NCI-H748 treated with DMSO at 0.1 percent for 48 hours (cell line): ENCODE results near the gene CHID1.

Experiments
- DNase-seq: peaks from one replicate; lab custom pipeline; 2025; lab: John Stamatoyannopoulos, UW

Gene CHID1

DNA sequence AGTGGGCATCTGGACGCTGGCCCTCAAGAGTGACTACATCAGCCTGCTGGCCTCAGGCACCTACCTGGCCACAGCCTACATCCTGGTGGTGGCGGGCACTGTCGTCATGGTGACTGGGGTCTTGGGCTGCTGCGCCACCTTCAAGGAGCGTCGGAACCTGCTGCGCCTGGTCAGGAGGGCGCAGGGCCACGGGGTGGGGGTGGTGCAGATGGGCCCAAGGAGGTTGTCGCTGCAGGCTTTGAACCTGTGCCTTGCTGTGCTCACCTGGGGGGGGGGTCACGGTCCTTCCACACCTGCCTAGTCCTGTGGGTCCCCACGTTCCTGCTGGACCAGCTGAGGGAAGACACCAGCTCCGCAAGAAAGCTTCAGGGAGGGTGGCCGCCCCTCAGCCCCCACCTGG lies 74.3 kb downstream of the CHID1 start:
- no peak for DNase-seq

GRCh38 chr11:834371-835316 lies 76.0 kb downstream of the CHID1 start:
- DNase-seq: no peak

DNA sequence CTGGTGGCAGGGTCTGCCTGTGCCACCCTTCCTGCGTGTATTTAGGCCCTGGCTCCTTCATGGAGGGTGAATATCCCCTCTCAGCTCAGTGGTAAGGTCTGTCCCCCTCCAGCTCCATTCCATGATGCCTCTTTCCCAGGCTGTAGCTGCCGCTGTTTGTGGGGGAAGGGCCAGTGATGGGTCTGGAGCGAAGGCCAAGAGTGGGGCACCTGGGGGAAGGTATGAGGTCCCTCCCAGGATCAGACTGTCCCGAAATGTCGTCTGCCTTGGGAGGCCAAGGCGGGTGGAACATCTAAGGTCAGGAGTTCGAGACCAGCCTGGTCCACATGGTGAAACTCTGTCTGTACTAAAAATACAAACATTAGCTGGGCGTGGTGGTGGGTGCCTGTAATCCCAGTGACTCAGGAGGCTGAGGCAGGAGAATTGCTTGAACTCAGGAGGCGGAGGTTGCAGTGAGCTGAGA lies 76.7 kb downstream of the CHID1 start:
- DNase-seq: no peak

DNA sequence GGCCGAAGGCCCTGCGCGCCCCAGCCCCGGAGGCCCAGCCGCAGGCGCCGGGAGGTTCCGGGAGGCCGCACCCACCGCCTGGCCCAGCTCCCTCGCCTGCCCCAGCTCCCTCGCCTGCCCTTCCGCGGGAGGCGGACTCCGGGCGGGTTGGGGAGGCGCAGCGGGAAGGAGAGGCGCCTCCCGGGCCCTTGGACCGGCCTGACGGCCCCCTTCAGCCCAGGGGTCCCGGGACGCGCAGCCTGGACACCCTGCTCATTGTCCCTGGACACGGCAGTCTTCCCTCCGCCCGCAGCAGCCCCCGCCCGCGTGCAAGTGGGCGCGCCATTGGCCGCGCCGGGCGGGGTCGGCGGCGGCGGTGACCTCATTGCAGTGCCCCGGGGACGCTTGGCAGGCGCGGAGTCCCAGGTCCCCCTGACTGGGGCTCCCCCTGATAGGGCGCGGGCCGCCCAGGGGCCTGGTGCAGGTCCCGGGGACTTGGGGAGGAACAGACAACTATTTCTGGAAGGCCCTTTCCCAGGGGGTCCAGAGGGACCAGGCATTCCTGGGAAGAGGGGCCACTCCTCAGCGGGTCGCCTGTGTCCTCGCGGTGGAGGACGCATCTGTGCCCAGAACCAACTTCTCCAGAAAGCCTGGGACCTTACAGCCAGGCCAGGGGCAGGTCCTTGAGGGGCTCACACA lies 77.4 kb downstream of the CHID1 start:
- DNase-seq: no peak

GRCh38 chr11:832529-833113 lies 78.0 kb downstream of the CHID1 start, which contains the start of gene CD151:
TSS of gene CD151 (plus strand) at chr11:832952. CDS start at chr11:836070, 3,118 bp downstream.
- peak; percentile 22 for DNase-seq

DNA sequence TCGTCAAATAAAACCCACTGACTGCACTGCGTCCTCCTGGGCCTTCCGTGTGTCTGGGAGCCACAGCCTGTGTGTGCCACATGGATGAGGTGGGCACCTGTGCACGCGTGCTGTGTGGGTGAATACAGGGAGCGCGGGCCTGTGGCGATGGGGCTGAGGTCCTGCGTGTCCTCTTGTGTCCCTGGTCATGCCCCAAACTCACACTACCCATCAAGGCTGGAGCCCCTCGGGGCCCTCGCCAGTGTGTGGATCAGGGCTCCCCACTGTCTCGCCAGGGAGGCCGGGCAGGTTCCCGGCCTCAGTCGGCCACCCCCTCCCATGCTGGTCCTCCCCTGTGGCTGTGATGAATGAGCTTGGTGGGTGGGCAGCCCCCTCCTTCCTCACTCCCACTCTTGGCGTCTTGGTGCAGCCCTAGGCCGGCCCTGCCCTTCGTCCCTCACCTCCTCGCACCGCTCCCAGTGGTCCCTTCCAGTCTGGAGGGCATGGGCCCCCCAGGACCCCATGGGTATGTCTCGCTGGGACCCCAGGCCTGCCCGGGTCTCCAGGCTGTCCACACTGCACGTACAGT lies 78.6 kb downstream of the CHID1 start:
- DNase-seq: no peak

GRCh38 chr11:831118-831864 lies 79.3 kb downstream of the CHID1 start:
- no peak for DNase-seq

DNA sequence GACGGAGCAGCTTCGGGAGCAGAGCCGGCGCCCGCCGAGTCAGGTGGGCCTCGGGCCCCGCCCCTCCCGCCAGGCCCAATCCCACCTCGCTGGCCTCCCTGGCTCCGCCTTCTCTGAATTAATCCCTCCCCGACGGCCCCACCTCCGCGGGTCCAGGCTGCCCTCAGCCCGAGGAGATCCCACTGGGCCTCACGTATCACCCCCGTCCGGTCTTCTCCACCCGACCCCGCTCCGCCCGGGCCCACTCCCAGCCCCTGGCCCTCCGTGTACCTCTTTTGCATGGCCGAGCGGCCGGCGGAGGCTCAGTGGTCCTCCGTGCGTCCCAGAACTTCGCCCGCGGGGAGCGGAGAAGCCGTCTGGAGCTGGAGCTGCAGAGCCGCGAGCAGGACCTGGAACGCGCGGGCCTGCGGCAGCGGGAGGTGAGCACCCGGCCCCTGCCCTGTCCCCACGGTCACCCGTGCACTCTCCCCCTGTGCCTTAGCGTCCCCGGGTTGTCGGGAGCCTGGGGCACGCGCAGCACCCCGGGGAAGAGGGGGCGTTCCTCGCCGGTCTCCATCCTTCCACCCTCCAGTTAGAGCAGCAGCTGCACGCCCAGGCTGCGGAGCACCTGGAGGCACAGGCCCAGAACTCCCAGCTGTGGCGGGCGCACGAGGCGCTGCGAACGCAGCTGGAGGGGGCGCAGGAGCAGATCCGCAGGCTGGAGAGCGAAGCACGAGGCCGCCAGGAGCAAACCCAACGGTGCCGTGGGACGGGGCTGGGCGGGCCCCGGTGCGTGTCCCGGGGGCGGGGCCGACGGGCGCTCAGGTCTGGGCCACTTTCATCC lies 80.1 kb downstream of the CHID1 start:
- DNase-seq: peak; percentile 83

DNA sequence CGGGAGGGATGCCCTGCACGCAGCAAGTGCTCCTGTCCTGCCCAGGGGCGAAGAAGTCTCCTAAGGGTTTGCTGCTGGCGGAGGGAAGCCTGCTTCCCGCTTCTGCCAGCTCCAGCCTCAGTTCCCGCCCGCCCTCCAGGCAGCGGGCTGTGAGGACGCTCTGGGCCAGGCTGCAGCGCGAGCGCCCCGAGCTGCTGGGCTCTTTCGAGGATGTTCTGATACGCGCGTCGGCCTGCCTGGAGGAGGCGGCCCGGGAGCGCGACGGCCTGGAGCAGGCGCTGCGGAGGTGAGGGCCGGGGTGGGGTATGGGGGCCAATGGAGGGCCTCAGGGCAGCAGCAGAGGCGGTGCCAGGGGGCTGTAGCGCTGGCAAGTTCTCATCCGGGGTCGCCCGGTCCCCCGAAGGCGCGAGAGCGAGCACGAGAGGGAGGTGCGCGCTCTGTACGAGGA lies 80.7 kb downstream of the CHID1 start:
- DNase-seq: no peak

GRCh38 chr11:829176-829846 lies 81.3 kb downstream of the CHID1 start:
- DNase-seq: no peak

- no peak for DNase-seq
Measured at GRCh38 chr11:828506-829175, 82.0 kb downstream of the CHID1 start.

DNA sequence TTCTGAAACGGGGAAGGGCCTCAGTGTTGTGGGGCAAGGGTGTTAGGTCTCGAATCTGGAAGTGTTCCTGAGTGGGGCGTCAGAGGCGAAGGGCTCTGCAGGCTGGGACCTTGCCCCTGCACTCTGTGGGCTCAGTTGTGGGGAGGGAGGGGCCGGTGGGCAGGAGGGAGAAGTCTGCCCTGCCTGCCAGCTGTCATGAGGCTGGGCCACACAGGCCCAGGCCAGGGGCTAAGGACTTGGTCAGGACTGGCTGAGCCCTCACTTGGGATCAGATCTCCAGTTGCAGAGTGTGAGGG lies 82.8 kb downstream of the CHID1 start, which contains the start of gene CRACR2B:
Gene CRACR2B (plus strand): TSS at position 23 of the 296 bp plus-strand sequence. CDS start 689 bp downstream, outside the sequence.
- no peak for DNase-seq

DNA sequence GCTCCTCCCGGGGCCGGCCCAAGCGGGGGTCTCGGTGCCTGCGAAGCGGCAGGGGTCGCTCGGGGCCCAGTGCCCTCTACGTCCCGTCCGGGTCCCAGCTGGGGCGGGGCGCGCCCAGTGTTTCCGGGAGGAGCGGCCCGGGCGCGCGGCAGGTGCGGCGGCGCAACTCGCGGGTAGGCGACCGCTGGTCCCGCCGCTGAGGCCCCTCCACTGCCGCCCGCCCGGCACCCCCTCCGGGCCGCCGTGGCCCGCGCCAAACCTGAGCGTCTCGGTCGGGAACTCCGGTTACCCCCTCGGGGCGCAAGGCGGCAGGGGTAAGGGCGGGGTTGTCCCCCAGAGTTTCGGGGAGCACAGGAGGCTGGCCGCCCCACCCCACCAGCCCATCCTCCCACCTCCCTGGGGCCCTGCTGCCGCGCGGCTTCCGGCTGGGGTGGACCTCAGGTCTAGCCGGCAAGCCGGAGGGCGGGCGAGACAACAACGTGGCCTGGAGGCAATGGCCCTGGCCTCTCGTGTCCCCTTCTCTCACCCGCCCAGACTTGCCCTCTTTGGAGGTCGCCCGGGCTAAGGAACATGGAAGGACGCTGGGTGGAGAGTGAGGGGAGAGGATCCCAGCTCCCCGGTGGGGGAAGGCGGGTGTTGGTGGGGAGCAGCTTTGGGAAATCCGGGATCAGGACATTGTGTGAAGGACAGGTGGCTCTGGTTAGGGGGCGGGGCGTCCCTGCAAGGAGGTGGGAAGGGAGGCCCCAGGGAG lies 83.3 kb downstream of the CHID1 start:
- DNase-seq: no peak

- DNase-seq: no peak
Measured at GRCh38 chr11:826836-827145, 83.8 kb downstream of the CHID1 start.

- no peak for DNase-seq
Measured at GRCh38 chr11:826227-826621, 84.4 kb downstream of the CHID1 start.

DNA sequence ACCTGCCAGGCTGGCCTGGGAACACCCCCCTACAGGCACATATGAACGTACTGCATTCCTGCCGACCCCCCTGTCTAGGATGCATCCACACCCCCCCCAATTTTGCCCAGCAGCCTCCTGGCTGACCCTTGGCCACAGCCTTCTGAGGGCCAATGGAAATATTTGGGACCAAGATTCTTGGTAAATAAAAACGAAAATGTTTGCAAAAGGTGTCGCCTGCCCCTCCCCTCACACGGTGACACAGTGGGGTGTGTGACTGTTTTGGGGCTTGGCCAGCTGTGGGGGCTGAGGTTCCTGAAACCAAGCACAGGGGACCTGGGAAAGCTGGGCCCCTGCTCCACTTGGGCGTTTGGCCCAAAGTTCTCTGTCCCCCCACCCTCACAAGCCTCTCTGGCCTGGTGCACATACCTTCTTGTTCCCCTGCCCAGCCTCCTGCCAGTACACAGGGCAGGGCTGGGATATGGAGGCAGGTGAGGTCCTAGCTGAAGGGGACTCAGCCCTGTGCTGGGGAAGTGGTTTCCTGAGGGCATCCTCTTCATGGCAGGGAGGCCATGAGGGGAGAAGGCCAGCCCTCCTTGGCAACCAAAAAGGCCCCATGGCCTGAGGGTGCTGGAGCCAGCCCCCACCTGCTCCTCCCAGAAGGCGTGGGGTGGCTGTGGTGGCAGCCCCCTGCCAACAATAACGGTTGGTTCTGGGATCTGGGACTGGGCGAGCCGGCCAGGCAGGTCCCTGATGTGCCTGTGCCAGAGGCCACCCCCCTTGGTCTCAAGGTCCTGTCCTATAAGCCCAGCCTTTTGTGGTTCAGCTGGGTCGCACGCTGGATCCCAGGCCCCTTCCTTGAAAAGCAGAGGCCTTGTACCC lies 85.0 kb downstream of the CHID1 start:
- DNase-seq: no peak

GRCh38 chr11:824942-825341 lies 85.7 kb downstream of the CHID1 start:
- no peak for DNase-seq

GRCh38 chr11:824292-824880 lies 86.2 kb downstream of the CHID1 start:
- peak; percentile 29 for DNase-seq
